ENCODE results near the gene AMD1. TPM values are rescaled to one million over a fixed set of nuclear protein-coding genes. Genes with fewer than 3 reads are reported as not detected.

Gene AMD1
- total and polyA plus RNA-seq, 2 donors (not counting 1 experiment from before 2014, with no cell fraction given), result 33.4 to 107 TPM

- H3K79me2 ChIP-seq (ENCODE audit: control insufficient read depth, insufficient read depth, low read length), result no peaks in the 10 kb centered on the region
- H4K20me1 ChIP-seq (ENCODE audit: control insufficient read depth, extremely low read depth, insufficient read depth, low read length), result no peaks in the 10 kb centered on the region
- no peaks in the 10 kb centered on the region for H3K4me1 ChIP-seq (ENCODE audit: control insufficient read depth, extremely low read depth, insufficient read depth, low read length)
- H3K27ac ChIP-seq (ENCODE audit: insufficient read depth, low read length), result no peak overlapping the region
- H3K9ac ChIP-seq (ENCODE audit: insufficient read depth, low read length), result no peak overlapping the region
- no peaks in the 10 kb centered on the region for H3K27me3 ChIP-seq (ENCODE audit: control insufficient read depth, insufficient read depth, low read length)
- no peaks in the 10 kb centered on the region for H3K36me3 ChIP-seq (ENCODE audit: control insufficient read depth, insufficient read depth, low read length)
- no peaks in the 10 kb centered on the region for H3K9me3 ChIP-seq (ENCODE audit: control insufficient read depth, insufficient read depth, low read depth, low read length)
- DNase-seq (ENCODE audit: low read depth in 2 of 2), result no peak
- H3K4me2 ChIP-seq (ENCODE audit: extremely low read depth, insufficient read depth, low read length), result no peak overlapping the region
- H2AFZ ChIP-seq (ENCODE audit: low read length), result no peak overlapping the region
- TF ChIP-seq CTCF (conservative IDR thresholded peaks at IDR 0.05 in 1 of 2, IDR thresholded peaks at IDR 0.05 in 1 of 2; ENCODE audit: low read depth in 1 of 2, low read length in 2 of 2) (no peak), EZH2 (IDR thresholded peaks at IDR 0.05; ENCODE audit: low read length, missing control alignments) (no peak)
- no peak overlapping the region for H3K4me3 ChIP-seq (replicated peaks in 1 of 4; ENCODE audit: control extremely low read depth in 1 of 4, insufficient read depth in 1 of 4, low read depth in 3 of 4, low read length in 4 of 4)
Observed at GRCh38 chr6:110858562-110859214, 15.9 kb upstream of the AMD1 start.

- Histone ChIP-seq H3K4me2 (ENCODE audit: extremely low read depth, insufficient read depth, low read length) (no peak overlapping the region), H3K27ac (ENCODE audit: insufficient read depth, low read length) (no peak overlapping the region), H3K9ac (ENCODE audit: insufficient read depth, low read length) (no peak overlapping the region), H3K9me3 (ENCODE audit: control insufficient read depth, insufficient read depth, low read depth, low read length) (no peaks in the 10 kb centered on the region), H4K20me1 (ENCODE audit: control insufficient read depth, extremely low read depth, insufficient read depth, low read length) (no peaks in the 10 kb centered on the region), H2AFZ (ENCODE audit: low read length) (no peak overlapping the region), H3K27me3 (ENCODE audit: control insufficient read depth, insufficient read depth, low read length) (no peaks in the 10 kb centered on the region), H3K4me1 (ENCODE audit: control insufficient read depth, extremely low read depth, insufficient read depth, low read length) (no peaks in the 10 kb centered on the region), H3K36me3 (ENCODE audit: control insufficient read depth, insufficient read depth, low read length) (no peaks in the 10 kb centered on the region), H3K79me2 (ENCODE audit: control insufficient read depth, insufficient read depth, low read length) (no peaks in the 10 kb centered on the region), H3K4me3 (replicated peaks in 1 of 4; ENCODE audit: control extremely low read depth in 1 of 4, insufficient read depth in 1 of 4, low read depth in 3 of 4, low read length in 4 of 4) (no peak overlapping the region)
- no peak for DNase-seq (ENCODE audit: low read depth in 2 of 2)
- TF ChIP-seq CTCF (conservative IDR thresholded peaks at IDR 0.05 in 1 of 2, IDR thresholded peaks at IDR 0.05 in 1 of 2; ENCODE audit: low read depth in 1 of 2, low read length in 2 of 2), result no peak
Observed at GRCh38 chr6:110859335-110859792, 15.2 kb upstream of the AMD1 start.

GRCh38 chr6:110864824-110865223 lies 9.8 kb upstream of the AMD1 start:
- H3K4me2 ChIP-seq (ENCODE audit: extremely low read depth, insufficient read depth, low read length), result no peak overlapping the region
- no peak for TF ChIP-seq EZH2 (IDR thresholded peaks at IDR 0.05; ENCODE audit: low read length, missing control alignments)
- no peak overlapping the region for H3K27ac ChIP-seq (ENCODE audit: insufficient read depth, low read length)
- no peak overlapping the region for H3K4me3 ChIP-seq (replicated peaks in 1 of 4; ENCODE audit: control extremely low read depth in 1 of 4, insufficient read depth in 1 of 4, low read depth in 3 of 4, low read length in 4 of 4)
- H3K79me2 ChIP-seq (ENCODE audit: control insufficient read depth, insufficient read depth, low read length), result no peaks in the 10 kb centered on the region
- H3K9ac ChIP-seq (ENCODE audit: insufficient read depth, low read length), result no peak overlapping the region
- no peaks in the 10 kb centered on the region for H4K20me1 ChIP-seq (ENCODE audit: control insufficient read depth, extremely low read depth, insufficient read depth, low read length)
- H3K4me1 ChIP-seq (ENCODE audit: control insufficient read depth, extremely low read depth, insufficient read depth, low read length), result no peaks in the 10 kb centered on the region
- no peaks in the 10 kb centered on the region for H3K9me3 ChIP-seq (ENCODE audit: control insufficient read depth, insufficient read depth, low read depth, low read length)
- no peak overlapping the region for H2AFZ ChIP-seq (ENCODE audit: low read length)
- no peaks in the 10 kb centered on the region for H3K27me3 ChIP-seq (ENCODE audit: control insufficient read depth, insufficient read depth, low read length)
- no peaks in the 10 kb centered on the region for H3K36me3 ChIP-seq (ENCODE audit: control insufficient read depth, insufficient read depth, low read length)
- DNase-seq (ENCODE audit: low read depth in 2 of 2), result no peak
